Measurements from ENCODE around the gene SCLT1.
"Not testable (repeated sequence)": the region's sequence is repeated elsewhere in the genome, so short reads cannot be mapped to it uniquely, and the experiment has no call there.

DNA sequence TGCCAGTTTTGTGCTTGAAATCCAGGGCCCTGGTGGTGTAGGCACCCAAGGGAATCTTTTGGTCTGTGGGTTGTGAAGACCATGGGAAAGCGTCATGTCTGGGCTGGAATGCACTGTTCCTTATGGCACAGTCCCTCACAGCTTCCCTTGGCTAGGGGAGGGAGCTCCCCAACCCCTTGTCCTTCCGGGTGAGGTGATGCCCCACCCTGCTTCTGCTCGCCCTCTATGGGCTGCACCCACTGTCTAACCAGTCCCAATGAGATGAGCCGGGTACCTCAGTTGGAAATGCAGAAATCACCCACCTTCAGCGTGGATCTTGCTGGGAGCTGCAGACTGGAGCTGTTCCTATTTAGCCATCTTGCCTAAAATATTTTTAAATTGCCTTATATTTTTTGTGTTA, 33.3 kb upstream of the SCLT1 start:
- TF ChIP-seq CEBPB (IDR thresholded peaks at IDR 0.05; ENCODE audit: low read depth, low read length); POLR2A (IDR thresholded peaks at IDR 0.05; ENCODE audit: low read depth, low read length); MAFK (IDR thresholded peaks at IDR 0.05; ENCODE audit: low read depth, low read length); MXI1 (IDR thresholded peaks at IDR 0.05; ENCODE audit: borderline replicate concordance, low read depth, low read length): not testable (repeated sequence)
- TF ChIP-seq, protein P1, sequence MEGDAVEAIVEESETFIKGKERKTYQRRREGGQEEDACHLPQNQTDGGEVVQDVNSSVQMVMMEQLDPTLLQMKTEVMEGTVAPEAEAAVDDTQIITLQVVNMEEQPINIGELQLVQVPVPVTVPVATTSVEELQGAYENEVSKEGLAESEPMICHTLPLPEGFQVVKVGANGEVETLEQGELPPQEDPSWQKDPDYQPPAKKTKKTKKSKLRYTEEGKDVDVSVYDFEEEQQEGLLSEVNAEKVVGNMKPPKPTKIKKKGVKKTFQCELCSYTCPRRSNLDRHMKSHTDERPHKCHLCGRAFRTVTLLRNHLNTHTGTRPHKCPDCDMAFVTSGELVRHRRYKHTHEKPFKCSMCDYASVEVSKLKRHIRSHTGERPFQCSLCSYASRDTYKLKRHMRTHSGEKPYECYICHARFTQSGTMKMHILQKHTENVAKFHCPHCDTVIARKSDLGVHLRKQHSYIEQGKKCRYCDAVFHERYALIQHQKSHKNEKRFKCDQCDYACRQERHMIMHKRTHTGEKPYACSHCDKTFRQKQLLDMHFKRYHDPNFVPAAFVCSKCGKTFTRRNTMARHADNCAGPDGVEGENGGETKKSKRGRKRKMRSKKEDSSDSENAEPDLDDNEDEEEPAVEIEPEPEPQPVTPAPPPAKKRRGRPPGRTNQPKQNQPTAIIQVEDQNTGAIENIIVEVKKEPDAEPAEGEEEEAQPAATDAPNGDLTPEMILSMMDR (conservative IDR thresholded peaks at IDR 0.05; ENCODE audit: low read depth, low read length) = not testable (repeated sequence)
